ENCODE measurements around the gene DDX6. TPM values are rescaled to one million over a fixed set of nuclear protein-coding genes. Genes with fewer than 3 reads are reported as not detected.
"Not testable (repeated sequence)": the region's sequence is repeated elsewhere in the genome, so short reads cannot be mapped to it uniquely, and the experiment has no call there.

Gene DDX6
- total and polyA plus RNA-seq, 9 of the 15 experiments (the other 6 are each of a cell fraction or from before 2014, with no cell fraction given), result 10.0 to 102 (median 58.2) TPM

GRCh38 chr11:118718562-118718961 lies 72.4 kb downstream of the DDX6 start:
- DNase-seq (ENCODE audit: extremely low read depth in 1 of 4, low spot score in 3 of 4); in situ Hi-C loops (cut with MboI); intact Hi-C loops (cut with micrococcal nuclease); CTCF ChIA-PET (ENCODE audit: low intra/inter-chr PET ratio); H3K27me3 ChIP-seq (ENCODE audit: control insufficient read depth in 2 of 2, insufficient read depth in 2 of 2, low read length in 2 of 2); H3K36me3 ChIP-seq (ENCODE audit: control insufficient read depth, insufficient read depth, low read length); H3K4me2 ChIP-seq (ENCODE audit: insufficient read depth, low read length); ATAC-seq; H2AFZ ChIP-seq (ENCODE audit: low read depth, low read length); H4K20me1 ChIP-seq (replicated peaks; ENCODE audit: control insufficient read depth, insufficient read depth, low read length); POLR2A ChIA-PET; H3K4me3 ChIP-seq; H3K9me3 ChIP-seq (replicated peaks; ENCODE audit: control insufficient read depth, insufficient read depth, low read depth, low read length); BruUV-seq (replicated peaks); H3K79me2 ChIP-seq (ENCODE audit: control insufficient read depth, insufficient read depth, low read length); H3K9me1 ChIP-seq (ENCODE audit: control insufficient read depth, insufficient read depth, low read length); FAIRE-seq; TF ChIP-seq PBX2 (CRISPR knock-in tag; IDR thresholded peaks at IDR 0.05; ENCODE audit: low read depth): not testable (repeated sequence)
- 16% methylated on average over 7 of the region's 7 CpGs for WGBS (ENCODE audit: insufficient coverage, low coverage, missing lambda C conversion rate)
- peaks cover 18 to 22% of the 10 kb centered on the region in 2 experiments for H3K4me1 ChIP-seq (replicated peaks in 1 of 2; ENCODE audit: control insufficient read depth in 2 of 2, insufficient read depth in 2 of 2, low read length in 2 of 2)
- H3K27ac ChIP-seq (ENCODE audit: extremely low read depth, low read depth, low read length), result peak overlapping the region; percentile 52; the same call in 2 of the 3 replicates
- TF ChIP-seq CBFA2T2 (conservative IDR thresholded peaks at IDR 0.05) (peak; percentile 31), TAL1 (IDR thresholded peaks at IDR 0.05) (peak; percentile 45), MTA2 (IDR thresholded peaks at IDR 0.05; ENCODE audit: low read depth) (peak; percentile 46; the same call in 1 of the 2 replicates), MEIS2 (IDR thresholded peaks at IDR 0.05; ENCODE audit: partially characterized antibody) (peak; percentile 61), PBX2 (tag; conservative IDR thresholded peaks at IDR 0.05; ENCODE audit: low read depth) (peak; percentile 59), BCOR (IDR thresholded peaks at IDR 0.05) (0 out of 2 replicates have a peak, but pooled peaks have one; percentile 24), MLLT1 (IDR thresholded peaks at IDR 0.05) (peak in 1 of 2 experiments; percentile 18; a peak in 2 of 4 replicates), PKNOX1 (IDR thresholded peaks at IDR 0.05) (0 out of 2 replicates have a peak, but pooled peaks have one; percentile 23), CBFA2T3 (IDR thresholded peaks at IDR 0.05) (peak; percentile 57), TCF3 (CRISPR knock-in tag; IDR thresholded peaks at IDR 0.05) (peak; percentile 70), SMARCE1 (IDR thresholded peaks at IDR 0.05) (peak; percentile 10; the same call in 1 of the 2 replicates), ARID1B (IDR thresholded peaks at IDR 0.05) (peak; percentile 66; the same call in 1 of the 2 replicates)
- H3K9ac ChIP-seq (ENCODE audit: insufficient read depth in 1 of 2, low read depth in 2 of 2, low read length in 2 of 2), result peak overlapping the region in 1 of 2 experiments; percentile 46; a peak in 1 of 4 replicates

Data from K562 (cell line).